Neural progenitor cell (in vitro differentiated cells): Measurements from ENCODE around the gene FKBP8. TPM values are rescaled to one million over a fixed set of nuclear protein-coding genes. Genes with fewer than 3 reads are reported as not detected.
"Not testable (repeated sequence)": the region's sequence is repeated elsewhere in the genome, so short reads cannot be mapped to it uniquely, and the experiment has no call there.

Source experiments
- DNase-seq: peaks from one replicate; pipeline ENCODE4 v3.0.0-alpha.2; 2016; ENCODE audit warnings: low spot score
- H2AFZ ChIP-seq: fragments of 200-600 bp; sonication (generic); replicated peaks from 2 replicates; pipeline ENCODE4 v1.6.1; 2016; ENCODE audit warnings: antibody characterized with exemption
- H3F3A ChIP-seq: fragments of 200-600 bp; sonication (generic); 2 replicates; pipeline ENCODE4 v1.6.1; 2016; ENCODE audit warnings: antibody characterized with exemption, low read depth
- H3K27ac ChIP-seq: fragments of 200-600 bp; sonication (generic); 2 replicates; pipeline ENCODE4 v1.5.1; 2016; ENCODE audit warnings: mild to moderate bottlenecking
- H3K27me3 ChIP-seq: fragments of 200-600 bp; sonication (generic); 2 replicates; pipeline ENCODE4 v1.6.1; 2016; ENCODE audit warnings: mild to moderate bottlenecking, moderate library complexity
- H3K36me3 ChIP-seq: fragments of 200-600 bp; sonication (generic); 2 replicates; pipeline ENCODE4 v1.5.1; 2016
- H3K4me1 ChIP-seq: fragments of 200-600 bp; sonication (generic); 2 replicates; pipeline ENCODE4 v1.6.1; 2016; ENCODE audit warnings: mixed run types
- H3K4me2 ChIP-seq: fragments of 200-600 bp; sonication (generic); 2 replicates; pipeline ENCODE4 v1.6.1; 2016
- H3K4me3 ChIP-seq: fragments of 200-600 bp; sonication (generic); 2 replicates; pipeline ENCODE4 v1.5.1; 2016
- H3K79me2 ChIP-seq: fragments of 200-600 bp; sonication (generic); 2 replicates; pipeline ENCODE4 v1.6.1; 2016; ENCODE audit warnings: low read depth
- H3K9ac ChIP-seq: fragments of 200-600 bp; sonication (generic); 2 replicates; pipeline ENCODE4 v1.6.1; 2016
- H3K9me3 ChIP-seq: fragments of 200-600 bp; sonication (generic); 2 replicates; pipeline ENCODE4 v1.5.1; 2016; ENCODE audit warnings: low read depth
- H4K20me1 ChIP-seq: fragments of 200-600 bp; sonication (generic); 2 replicates; pipeline ENCODE4 v1.6.1; 2016; ENCODE audit warnings: low read depth
- H3K27ac Mint-ChIP-seq: 3 replicates; pipeline ENCODE4 v1.8.0; 2021; ENCODE audit warnings: mixed read lengths
- H3K27me3 Mint-ChIP-seq: 2 replicates; pipeline ENCODE4 v1.8.0; 2022; ENCODE audit warnings: low read depth, mild to moderate bottlenecking, inconsistent platforms, moderate library complexity, mixed read lengths; ENCODE audit not compliant: insufficient read depth
- H3K36me3 Mint-ChIP-seq: 3 replicates; pipeline ENCODE4 v1.8.0; 2021; ENCODE audit warnings: mixed read lengths
- H3K4me1 Mint-ChIP-seq: 3 replicates; pipeline ENCODE4 v1.8.0; 2021; ENCODE audit warnings: mixed read lengths
- H3K4me3 Mint-ChIP-seq: 3 replicates; pipeline ENCODE4 v1.8.0; 2021; ENCODE audit warnings: mild to moderate bottlenecking, moderate library complexity, mixed read lengths
- H3K9me3 Mint-ChIP-seq: 3 replicates; pipeline ENCODE4 v1.8.0; 2020; ENCODE audit warnings: mixed read lengths
- EZH2 ChIP-seq: fragments of 200-600 bp; sonication (generic); IDR thresholded peaks from 2 replicates; pipeline ENCODE4 v1.6.1; 2017; ENCODE audit warnings: antibody characterized with exemption, mild to moderate bottlenecking, moderate library complexity
- EZH2phosphoT487 ChIP-seq: fragments of 200-600 bp; sonication (generic); IDR thresholded peaks from 2 replicates; pipeline ENCODE4 v1.6.1; 2017; ENCODE audit warnings: antibody characterized with exemption
- total RNA-seq: library from RNA; depleted of rRNA; stranded (reverse); fragments of >200 nt; gene quantifications from 2 replicates; pipeline ENCODE4 v1.2.3, GENCODE V29; 2015; ENCODE audit warnings: low replicate concordance
- TF ChIP-seq, protein P1 (sequence below): fragments of 200-600 bp; sonication (generic); IDR thresholded peaks from 2 replicates; pipeline ENCODE4 v1.5.1; 2017; ENCODE audit warnings: antibody characterized with exemption, mild to moderate bottlenecking

Gene FKBP8
- total RNA-seq, 1 donor from 2014 or later, result 115 TPM

DNA sequence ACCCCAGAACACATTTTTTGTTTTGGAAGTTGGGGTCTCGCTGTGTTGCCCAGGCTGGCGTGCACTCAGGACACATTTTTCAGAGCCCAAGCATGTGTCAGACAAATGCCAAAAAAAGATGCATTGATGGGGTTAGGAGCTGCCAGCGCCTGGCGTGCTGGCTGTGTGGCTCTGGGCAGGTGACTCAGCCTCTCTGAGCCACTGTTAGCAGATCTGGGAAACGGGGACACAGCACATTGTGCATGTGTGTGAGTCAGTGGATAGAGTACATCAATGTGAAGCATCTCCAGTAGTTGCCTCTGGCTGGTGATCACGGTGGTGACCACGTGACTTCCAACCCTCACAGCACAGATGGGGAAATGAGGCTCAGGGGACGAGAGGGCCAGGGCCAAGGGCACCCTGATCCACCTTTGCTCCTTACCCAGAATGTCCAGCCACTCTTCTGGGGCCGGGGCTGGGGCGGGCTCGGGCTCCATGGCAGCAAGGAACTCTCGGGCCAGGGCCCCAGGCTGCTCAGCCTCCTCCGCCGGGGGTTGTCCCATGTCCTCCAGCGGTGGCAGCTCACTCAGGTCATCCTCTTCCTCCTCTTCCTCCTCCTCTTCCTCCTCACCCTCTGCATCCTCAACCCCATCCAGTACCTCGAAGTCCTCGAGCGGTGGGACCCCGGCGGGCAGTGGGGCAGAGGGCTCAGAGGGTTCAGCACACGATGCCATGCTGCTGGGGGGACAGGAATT, 1.9 kb downstream of the FKBP8 start:
- peaks cover 7% of the 10 kb centered on the region for H3K36me3 Mint-ChIP-seq
- H3K4me1 Mint-ChIP-seq, result peaks cover 17% of the 10 kb centered on the region
- H3K36me3 ChIP-seq, result no peaks in the 10 kb centered on the region

DNA sequence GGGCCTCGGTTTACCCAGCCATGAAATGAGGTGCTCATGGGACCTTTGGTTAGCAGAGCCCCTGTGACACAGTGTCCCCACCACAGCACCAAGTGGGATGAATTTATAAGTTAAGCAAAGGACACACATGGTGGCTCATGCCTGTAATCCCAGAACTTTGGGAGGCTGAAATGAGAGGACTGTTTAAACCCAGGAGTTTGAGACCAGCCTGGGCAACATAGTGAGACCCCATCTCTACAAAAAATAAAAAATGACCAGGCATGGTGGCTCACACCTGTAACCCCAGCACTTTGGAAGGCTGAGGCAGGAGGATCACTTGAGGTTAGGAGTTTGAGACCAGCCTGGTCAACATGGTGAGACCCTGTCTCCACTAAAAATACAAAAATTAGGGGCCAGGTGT, 3.2 kb downstream of the FKBP8 start:
- H3K27ac ChIP-seq, H3K4me1 ChIP-seq, DNase-seq, H3K4me3 Mint-ChIP-seq, H3K9me3 ChIP-seq, H3K36me3 Mint-ChIP-seq, H3K27me3 ChIP-seq, H3K27ac Mint-ChIP-seq, H3K4me2 ChIP-seq, H2AFZ ChIP-seq, H3K4me3 ChIP-seq, H3K9ac ChIP-seq, H3K9me3 Mint-ChIP-seq, H3K36me3 ChIP-seq: not testable (repeated sequence)
- peaks cover 12% of the 10 kb centered on the region for H3K27me3 Mint-ChIP-seq
- H4K20me1 ChIP-seq, result peaks cover 10% of the 10 kb centered on the region
- peaks cover 21% of the 10 kb centered on the region for H3K79me2 ChIP-seq
- H3K4me1 Mint-ChIP-seq, result peaks cover 17% of the 10 kb centered on the region
- peaks cover 12% of the 10 kb centered on the region for H3F3A ChIP-seq

More for the DNA sequence above, 1.9 kb downstream of the FKBP8 start:
- Histone ChIP-seq H2AFZ (no peak overlapping the region), H3K9ac (no peak overlapping the region), H3F3A (peaks cover 12% of the 10 kb centered on the region), H3K79me2 (peaks cover 21% of the 10 kb centered on the region), H3K9me3 (no peaks in the 10 kb centered on the region), H3K27me3 (no peaks in the 10 kb centered on the region), H3K4me3 (no peak overlapping the region), H3K4me2 (peak overlapping the region; percentile 87), H4K20me1 (peaks cover 10% of the 10 kb centered on the region), H3K27ac (no peak overlapping the region), H3K4me1 (peaks cover 5% of the 10 kb centered on the region)
- TF ChIP-seq EZH2, result no peak
- TF ChIP-seq, protein P1, sequence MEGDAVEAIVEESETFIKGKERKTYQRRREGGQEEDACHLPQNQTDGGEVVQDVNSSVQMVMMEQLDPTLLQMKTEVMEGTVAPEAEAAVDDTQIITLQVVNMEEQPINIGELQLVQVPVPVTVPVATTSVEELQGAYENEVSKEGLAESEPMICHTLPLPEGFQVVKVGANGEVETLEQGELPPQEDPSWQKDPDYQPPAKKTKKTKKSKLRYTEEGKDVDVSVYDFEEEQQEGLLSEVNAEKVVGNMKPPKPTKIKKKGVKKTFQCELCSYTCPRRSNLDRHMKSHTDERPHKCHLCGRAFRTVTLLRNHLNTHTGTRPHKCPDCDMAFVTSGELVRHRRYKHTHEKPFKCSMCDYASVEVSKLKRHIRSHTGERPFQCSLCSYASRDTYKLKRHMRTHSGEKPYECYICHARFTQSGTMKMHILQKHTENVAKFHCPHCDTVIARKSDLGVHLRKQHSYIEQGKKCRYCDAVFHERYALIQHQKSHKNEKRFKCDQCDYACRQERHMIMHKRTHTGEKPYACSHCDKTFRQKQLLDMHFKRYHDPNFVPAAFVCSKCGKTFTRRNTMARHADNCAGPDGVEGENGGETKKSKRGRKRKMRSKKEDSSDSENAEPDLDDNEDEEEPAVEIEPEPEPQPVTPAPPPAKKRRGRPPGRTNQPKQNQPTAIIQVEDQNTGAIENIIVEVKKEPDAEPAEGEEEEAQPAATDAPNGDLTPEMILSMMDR, result no peak
- TF ChIP-seq EZH2phosphoT487, result no peak
- no peak overlapping the region for H3K27ac Mint-ChIP-seq
- peaks cover 14% of the 10 kb centered on the region for H3K27me3 Mint-ChIP-seq
- H3K9me3 Mint-ChIP-seq, result no peaks in the 10 kb centered on the region
- H3K4me3 Mint-ChIP-seq, result peak overlapping the region; percentile 76
- DNase-seq, result no peak

DNA sequence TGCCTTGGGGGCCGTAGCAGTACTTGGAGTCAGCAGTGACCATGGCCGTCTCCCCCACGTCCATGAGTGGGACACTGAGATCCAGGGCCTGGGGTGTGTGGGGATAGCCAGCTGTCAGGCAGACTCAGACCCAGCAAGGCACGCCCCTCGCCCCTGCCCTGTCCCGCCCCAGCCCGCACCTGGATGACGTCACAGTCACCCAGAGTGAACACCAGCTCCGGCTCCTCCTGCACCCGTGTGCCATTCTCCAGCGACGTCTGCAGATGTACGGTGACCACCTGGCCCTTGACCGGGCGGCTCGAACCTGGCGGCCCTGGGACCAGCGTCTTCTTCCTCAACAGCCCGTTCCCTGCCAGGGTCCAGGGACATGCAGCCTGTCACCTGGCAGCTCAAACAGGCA, 4.0 kb downstream of the FKBP8 start:
- H3K27ac Mint-ChIP-seq, result no peak overlapping the region
- H3K27me3 Mint-ChIP-seq, result peaks cover 9% of the 10 kb centered on the region
- H3K9ac ChIP-seq, result no peak overlapping the region
- H3K79me2 ChIP-seq, result peaks cover 21% of the 10 kb centered on the region
- no peak overlapping the region for H2AFZ ChIP-seq
- peaks cover 10% of the 10 kb centered on the region for H3K4me1 Mint-ChIP-seq
- H3K4me1 ChIP-seq, result peaks cover 5% of the 10 kb centered on the region
- no peak overlapping the region for H3K4me3 Mint-ChIP-seq
- no peaks in the 10 kb centered on the region for H3K9me3 Mint-ChIP-seq
- H3K36me3 ChIP-seq, result no peaks in the 10 kb centered on the region
- H3K27me3 ChIP-seq, result no peaks in the 10 kb centered on the region
- H3K36me3 Mint-ChIP-seq, result peaks cover 8% of the 10 kb centered on the region
- H3K4me3 ChIP-seq, result no peak overlapping the region
- no peak for DNase-seq
- peaks cover 8% of the 10 kb centered on the region for H3F3A ChIP-seq
- no peaks in the 10 kb centered on the region for H3K9me3 ChIP-seq
- H3K27ac ChIP-seq, result no peak overlapping the region
- H3K4me2 ChIP-seq, result no peak overlapping the region
- TF ChIP-seq, protein P1, result no peak
- TF ChIP-seq EZH2phosphoT487 (no peak), EZH2 (no peak)
- H4K20me1 ChIP-seq, result peaks cover 10% of the 10 kb centered on the region

DNA sequence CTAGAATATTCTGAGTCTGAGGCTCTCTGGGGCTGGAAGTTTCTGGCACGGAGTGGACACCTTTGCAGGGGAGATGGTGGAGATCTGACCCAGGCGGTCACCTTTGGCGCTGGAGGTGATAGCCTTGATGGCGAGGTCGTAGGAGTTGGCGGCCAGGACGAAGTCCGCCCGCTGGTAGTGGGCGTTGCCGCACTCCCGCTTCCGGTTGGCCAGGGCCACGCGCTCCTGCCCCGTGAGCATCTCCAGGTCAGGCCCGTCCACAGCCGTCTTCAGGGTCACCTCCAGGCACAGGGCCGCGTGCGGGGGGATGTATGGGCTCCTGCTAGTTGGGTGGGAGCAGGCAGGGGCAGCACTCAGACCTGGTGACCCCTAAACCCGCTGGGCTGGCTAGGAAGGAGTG, 5.3 kb downstream of the FKBP8 start:
- peaks cover 9% of the 10 kb centered on the region for H3K27me3 Mint-ChIP-seq
- Histone ChIP-seq H2AFZ (no peak overlapping the region), H3K27ac (no peak overlapping the region), H3K4me2 (no peak overlapping the region), H4K20me1 (peaks cover 10% of the 10 kb centered on the region), H3K4me3 (no peak overlapping the region), H3K36me3 (no peaks in the 10 kb centered on the region), H3K27me3 (no peaks in the 10 kb centered on the region), H3F3A (peaks cover 8% of the 10 kb centered on the region), H3K79me2 (peaks cover 21% of the 10 kb centered on the region), H3K9me3 (no peaks in the 10 kb centered on the region), H3K9ac (no peak overlapping the region), H3K4me1 (no peaks in the 10 kb centered on the region)
- no peaks in the 10 kb centered on the region for H3K9me3 Mint-ChIP-seq
- no peak overlapping the region for H3K4me3 Mint-ChIP-seq
- no peak overlapping the region for H3K27ac Mint-ChIP-seq
- H3K36me3 Mint-ChIP-seq, result peaks cover 10% of the 10 kb centered on the region
- TF ChIP-seq EZH2 (no peak), EZH2phosphoT487 (no peak)
- TF ChIP-seq, protein P1, result no peak
- peaks cover 3% of the 10 kb centered on the region for H3K4me1 Mint-ChIP-seq
- no peak for DNase-seq
